Liver (tissue), 9 donors: ENCODE measurements around the gene CRAMP1. TPM values are rescaled to one million over a fixed set of nuclear protein-coding genes. Genes with fewer than 3 reads are reported as not detected.
A peak's percentile ranks its signal among the peaks of the same experiment; 100 is the strongest.

Source experiments
- DNase-seq: peaks from one replicate; pipeline ENCODE4 v3.0.0-alpha.2; 2017; ENCODE audit warnings: low spot score
- H3K27ac ChIP-seq, 2 donors: one replicate each; pipeline ENCODE4 v1.7.0; 2013; ENCODE audit warnings: inconsistent platforms in 2 of 2, low read length in 2 of 2, control low read depth in 1 of 2, low read depth in 1 of 2, mild to moderate bottlenecking in 1 of 2
- H3K27me3 ChIP-seq, 4 donors: one replicate each; pipeline versions ENCODE4 v1.6.1 to v1.7.0; 2013; ENCODE audit warnings: low read length in 3 of 4, inconsistent platforms in 1 of 4, mild to moderate bottlenecking in 1 of 4, moderate library complexity in 1 of 4; ENCODE audit not compliant: control insufficient read depth in 4 of 4, insufficient read depth in 4 of 4
- H3K36me3 ChIP-seq, 4 donors: one replicate each; pipeline versions ENCODE4 v1.6.1 to v1.7.0; 2013; ENCODE audit warnings: low read length in 3 of 4, mild to moderate bottlenecking in 3 of 4, low read depth in 1 of 4, moderate library complexity in 1 of 4; ENCODE audit not compliant: control insufficient read depth in 4 of 4, insufficient read depth in 3 of 4
- H3K4me1 ChIP-seq, 4 donors: one replicate each; pipeline versions ENCODE4 v1.6.1 to v1.7.0; 2013; ENCODE audit warnings: low read length in 3 of 4, mild to moderate bottlenecking in 3 of 4, moderate library complexity in 1 of 4; ENCODE audit not compliant: control insufficient read depth in 4 of 4, insufficient read depth in 4 of 4
- H3K4me3 ChIP-seq, 3 donors: one replicate each; pipeline versions ENCODE4 v1.6.1 to v1.7.0; 2013; ENCODE audit warnings: low read length in 3 of 3, control low read depth in 1 of 3, low read depth in 1 of 3, mild to moderate bottlenecking in 1 of 3
- H3K9ac ChIP-seq, 2 donors: one replicate each; pipeline ENCODE4 v1.7.0; 2013; ENCODE audit warnings: low read length in 2 of 2, mild to moderate bottlenecking in 2 of 2, moderate library complexity in 2 of 2, control low read depth in 1 of 2, low read depth in 1 of 2
- H3K9me3 ChIP-seq, 4 donors: one replicate each; pipeline versions ENCODE4 v1.6.1 to v1.7.0; 2013; ENCODE audit warnings: low read length in 3 of 4; ENCODE audit not compliant: control insufficient read depth in 4 of 4
- ATF3 ChIP-seq: IDR thresholded peaks from 2 replicates; pipeline ENCODE4 v1.6.1; 2016; ENCODE audit warnings: antibody characterized with exemption
- CTCF ChIP-seq: fragments of 150-350 bp; IDR thresholded peaks from 2 replicates; pipeline ENCODE4 v1.5.1; 2017; ENCODE audit warnings: improper control_type of control experiment, low read depth, low read length; ENCODE audit not compliant: missing input control
- EGR1 ChIP-seq, 2 donors: IDR thresholded peaks; 2 replicates each; pipeline ENCODE4 v1.6.1; 2016 to 2018; ENCODE audit warnings: antibody characterized with exemption in 2 of 2, low read depth in 2 of 2
- FOXA1 ChIP-seq: IDR thresholded peaks from 2 replicates; pipeline ENCODE4 v1.6.1; 2016; ENCODE audit warnings: antibody characterized with exemption
- FOXA2 ChIP-seq: IDR thresholded peaks from 2 replicates; pipeline ENCODE4 v1.6.1; 2016; ENCODE audit warnings: antibody characterized with exemption
- HNF4A ChIP-seq, 2 donors: conservative IDR thresholded peaks; 2 replicates each; pipeline ENCODE4 v1.6.1; 2016; ENCODE audit warnings: antibody characterized with exemption in 2 of 2, mild to moderate bottlenecking in 2 of 2
- JUND ChIP-seq, 2 donors: IDR thresholded peaks; 2 replicates each; pipeline ENCODE4 v1.6.1; 2016; ENCODE audit warnings: antibody characterized with exemption in 2 of 2
- MAX ChIP-seq: IDR thresholded peaks from 2 replicates; pipeline ENCODE4 v1.6.1; 2016; ENCODE audit warnings: antibody characterized with exemption
- RAD21 ChIP-seq, 2 donors: IDR thresholded peaks; 2 replicates each; pipeline ENCODE4 v1.6.1; 2016; ENCODE audit warnings: antibody characterized with exemption in 2 of 2, mild to moderate bottlenecking in 2 of 2
- REST ChIP-seq: IDR thresholded peaks from 2 replicates; pipeline ENCODE4 v1.6.1; 2016; ENCODE audit warnings: antibody characterized with exemption, mild to moderate bottlenecking
- RXRA ChIP-seq, 2 donors: IDR thresholded peaks; 2 replicates each; pipeline ENCODE4 v1.6.1; 2017 to 2018; ENCODE audit warnings: antibody characterized with exemption in 2 of 2, mild to moderate bottlenecking in 1 of 2
- SP1 ChIP-seq: IDR thresholded peaks from 2 replicates; pipeline ENCODE4 v1.6.1; 2018; ENCODE audit warnings: antibody characterized with exemption, mild to moderate bottlenecking
- YY1 ChIP-seq: IDR thresholded peaks from 2 replicates; pipeline ENCODE4 v1.6.1; 2016; ENCODE audit warnings: antibody characterized with exemption, mild to moderate bottlenecking
- ZBTB33 ChIP-seq: IDR thresholded peaks from 2 replicates; pipeline ENCODE4 v1.6.1; 2016; ENCODE audit warnings: antibody characterized with exemption
- WGBS: extraction: QIAGEN DNeasy Blood & Tissue Kit; methylation state at CpG from one replicate; pipeline ENCODE4 v1.1.7; 2013; 5-methylcytosine and 5-hydroxymethylcytosine counted together
- polyA plus RNA-seq, 2 donors: library from polyadenylated mRNA; stranded (reverse) in 1 of 2; unstranded in 1 of 2; fragments of 200-250 nt in 1 of 2; fragments of >200 nt in 1 of 2; fragmentation: Nextera tagmentation in 1 of 2; extraction: Ambion mirVana in 1 of 2; gene quantifications; one replicate each; pipeline versions ENCODE4 v1.2.1 to v1.2.3, GENCODE V29; 2013 to 2015
- total RNA-seq, 2 donors: library from RNA; depleted of rRNA; stranded (reverse); fragments of >200 nt; gene quantifications; one replicate each; pipeline ENCODE4 v1.2.3, GENCODE V29; 2014
- donor health status: healthy.
- donor health status: healthy.
- donor health status: healthy.
- donor health status: healthy.
- donor health status: healthy.

Gene CRAMP1
- total and polyA plus RNA-seq, 4 donors: 1.1 to 6.4 (median 4.2) TPM

GRCh38 chr16:1676661-1677060 is 64.5 kb downstream of the CRAMP1 start:
- Histone ChIP-seq H3K36me3 (peaks cover 4 to 34% (median 14%) of the 10 kb centered on the region in 4 donors), H3K9ac (no peak overlapping the region), H3K27ac (no peak overlapping the region), H3K27me3 (no peaks in the 10 kb centered on the region), H3K9me3 (no peaks in the 10 kb centered on the region), H3K4me3 (no peak overlapping the region), H3K4me1 (peaks cover 0 to 9% (median 6%) of the 10 kb centered on the region in 4 donors)
- 96% methylated on average over 12 of the region's 12 CpGs for WGBS
- no peak for DNase-seq
- TF ChIP-seq ATF3: no peak

GRCh38 chr16:1677339-1677738 is 65.2 kb downstream of the CRAMP1 start:
- Histone ChIP-seq H3K27me3 (no peaks in the 10 kb centered on the region), H3K9ac (no peak overlapping the region), H3K4me3 (no peak overlapping the region), H3K36me3 (peaks cover 0 to 27% (median 11%) of the 10 kb centered on the region in 4 donors), H3K4me1 (peaks cover 0 to 9% (median 6%) of the 10 kb centered on the region in 4 donors), H3K9me3 (no peaks in the 10 kb centered on the region), H3K27ac (no peak overlapping the region)
- TF ChIP-seq RXRA (IDR thresholded peaks at IDR 0.05) (no peak), JUND (IDR thresholded peaks at IDR 0.05) (no peak), REST (no peak), FOXA1 (no peak)
- no peak for DNase-seq
- 93% methylated on average over 18 of the region's 18 CpGs for WGBS

GRCh38 chr16:1677942-1678499 is 65.9 kb downstream of the CRAMP1 start, which contains the start of gene JPT2:
Gene JPT2, plus strand, starts transcription at chr16:1678279. Its CDS starts 34 bp downstream, at chr16:1678313.
- Histone ChIP-seq H3K4me1 (peaks cover 0 to 9% (median 6%) of the 10 kb centered on the region in 4 donors), H3K9me3 (no peaks in the 10 kb centered on the region), H3K27me3 (no peaks in the 10 kb centered on the region), H3K9ac (peak within 1 kb of the TSS; percentile 3 to 37), H3K4me3 (peak within 1 kb of the TSS; percentile 60 to 87 (median 62)), H3K36me3 (peaks cover 0 to 21% (median 9%) of the 10 kb centered on the region in 4 donors), H3K27ac (peak within 1 kb of the TSS; percentile 49 to 82)
- peak in 1 of 2 donors; percentile 22 for TF ChIP-seq EGR1 (IDR thresholded peaks at IDR 0.05; ENCODE audit: low read depth in 2 of 2)
- no peak for TF ChIP-seq FOXA1
- peak; percentile 77 for TF ChIP-seq SP1
- DNase-seq: peak; percentile 96
- under 1% methylated on average over 79 of the region's 79 CpGs for WGBS

GRCh38 chr16:1678500-1679098 is 66.4 kb downstream of the CRAMP1 start:
- H3K9ac ChIP-seq: peak overlapping the region; percentile 3 to 37
- H3K4me1 ChIP-seq: peaks cover 0 to 9% (median 6%) of the 10 kb centered on the region in 4 donors
- no peaks in the 10 kb centered on the region for H3K27me3 ChIP-seq
- WGBS: under 1% methylated on average over 45 of the region's 45 CpGs
- H3K4me3 ChIP-seq: peak overlapping the region; percentile 60 to 87 (median 62)
- peak overlapping the region; percentile 49 to 82 for H3K27ac ChIP-seq
- H3K9me3 ChIP-seq: no peaks in the 10 kb centered on the region
- DNase-seq: peak; percentile 43
- H3K36me3 ChIP-seq: peaks cover 0 to 23% (median 9%) of the 10 kb centered on the region in 4 donors
- TF ChIP-seq YY1 (peak; percentile 48), RXRA (IDR thresholded peaks at IDR 0.05) (peak; percentile 36 to 46), ZBTB33 (no peak), FOXA2 (no peak), HNF4A (conservative IDR thresholded peaks at IDR 0.05) (no peak), CTCF (no peak), MAX (no peak), RAD21 (IDR thresholded peaks at IDR 0.05) (peak in 1 of 2 donors; percentile 20)
